ENCODE data around the gene TSPAN14.

TSPAN14 gene

DNA sequence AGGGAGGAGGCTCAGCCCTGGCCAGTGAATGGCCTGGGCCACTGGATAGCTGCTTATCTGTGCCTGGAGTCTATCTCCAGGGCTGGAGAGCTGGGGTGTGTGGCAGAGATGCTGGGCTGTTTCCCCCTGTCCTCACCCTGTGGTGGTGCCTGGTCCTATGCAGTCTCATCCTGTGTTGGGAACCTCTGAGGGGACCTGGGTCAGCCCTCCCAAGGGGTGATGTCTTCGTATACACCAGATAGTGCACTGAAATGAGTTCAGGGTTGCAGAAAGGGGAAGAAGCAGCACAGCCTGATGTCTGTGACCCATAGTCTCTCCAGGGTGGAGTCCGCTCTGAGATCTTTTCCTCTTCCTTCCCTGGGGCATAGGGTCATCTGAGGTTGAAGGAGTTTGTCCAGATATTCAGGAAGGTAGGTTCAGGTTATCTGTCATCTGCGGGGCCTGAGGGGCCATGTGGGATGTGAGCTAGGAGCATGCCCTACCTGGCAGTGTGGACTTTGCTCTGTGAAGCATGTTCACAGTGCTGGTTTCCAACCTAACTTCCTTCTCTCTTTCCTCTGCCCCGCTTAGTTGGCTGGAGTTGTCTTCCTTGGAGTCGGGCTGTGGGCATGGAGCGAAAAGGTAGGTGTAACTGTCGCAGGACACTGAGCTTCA lies 50.2 kb downstream of the TSPAN14 start:
- DNase-seq: no peak
- H3K4me1 ChIP-seq (ENCODE audit: control insufficient read depth, insufficient read depth, low read length, poor library complexity, severe bottlenecking): peaks cover 62% of the 10 kb centered on the region
- H3K4me3 ChIP-seq (ENCODE audit: insufficient read depth, low read depth, low read length, poor library complexity, severe bottlenecking): no peak overlapping the region
- H3K36me3 ChIP-seq (ENCODE audit: control insufficient read depth, insufficient read depth, low read length): peaks cover 36% of the 10 kb centered on the region
- no peaks in the 10 kb centered on the region for H3K9me3 ChIP-seq (ENCODE audit: control insufficient read depth, low read length)
- peak overlapping the region; percentile 73 for H3K27ac ChIP-seq (ENCODE audit: insufficient read depth, low read length, poor library complexity, severe bottlenecking)
- no peaks in the 10 kb centered on the region for H3K27me3 ChIP-seq (replicated peaks; ENCODE audit: control insufficient read depth, insufficient read depth, low read length, poor library complexity, severe bottlenecking)

DNA sequence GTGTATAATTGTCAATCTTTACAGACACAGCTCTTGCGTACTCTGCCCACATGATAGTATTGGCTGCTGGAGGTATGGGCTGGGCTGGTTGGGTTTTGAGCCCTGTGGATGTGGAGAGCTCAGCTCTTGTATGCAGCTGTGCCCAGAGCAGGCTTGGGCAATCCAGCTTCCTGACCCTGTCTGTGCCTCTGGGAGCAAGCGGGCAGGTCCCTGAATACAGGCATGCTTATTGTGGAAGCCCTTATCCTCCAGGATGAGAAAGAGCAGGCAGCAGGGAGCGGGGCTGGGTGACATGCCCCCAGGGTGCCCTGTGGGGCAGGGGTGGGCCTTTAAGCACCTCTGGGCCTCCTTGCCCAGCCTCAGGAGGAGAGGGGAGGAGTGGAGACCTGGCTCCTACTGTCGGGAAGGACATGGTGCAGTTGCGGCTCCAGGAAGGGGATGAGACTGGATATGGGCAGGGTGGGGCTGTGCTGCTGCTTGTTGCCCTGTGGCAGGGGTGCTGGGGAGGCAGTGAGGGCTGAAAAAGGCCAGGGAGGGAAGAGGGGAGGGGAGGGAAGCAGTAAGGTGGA lies 50.9 kb downstream of the TSPAN14 start:
- Histone ChIP-seq H3K36me3 (ENCODE audit: control insufficient read depth, insufficient read depth, low read length) (peaks cover 43% of the 10 kb centered on the region), H3K27ac (ENCODE audit: insufficient read depth, low read length, poor library complexity, severe bottlenecking) (peak overlapping the region; percentile 62), H3K4me1 (ENCODE audit: control insufficient read depth, insufficient read depth, low read length, poor library complexity, severe bottlenecking) (peaks cover 55% of the 10 kb centered on the region), H3K27me3 (replicated peaks; ENCODE audit: control insufficient read depth, insufficient read depth, low read length, poor library complexity, severe bottlenecking) (no peaks in the 10 kb centered on the region), H3K4me3 (ENCODE audit: insufficient read depth, low read depth, low read length, poor library complexity, severe bottlenecking) (no peak overlapping the region), H3K9me3 (ENCODE audit: control insufficient read depth, low read length) (no peaks in the 10 kb centered on the region)
- no peak for DNase-seq

DNA sequence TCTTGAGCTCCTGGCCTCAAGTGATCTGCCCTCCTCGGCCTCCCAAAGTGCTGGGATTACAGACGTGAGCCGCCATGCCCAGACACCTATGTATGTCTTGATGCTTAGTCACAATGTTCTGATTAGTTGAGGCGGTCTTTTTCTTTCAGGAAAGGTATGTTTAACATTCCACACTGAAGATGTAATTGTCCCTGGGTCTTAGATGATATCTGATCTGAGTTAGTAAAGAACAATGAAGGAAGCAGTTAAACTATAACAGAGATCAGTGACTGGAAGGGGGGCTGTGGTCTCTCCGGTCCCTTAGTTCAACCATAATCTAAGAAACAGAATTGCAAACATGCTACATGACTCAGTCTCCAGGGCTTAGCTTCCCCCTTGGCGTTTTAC lies 52.1 kb downstream of the TSPAN14 start:
- Histone ChIP-seq H3K4me1 (ENCODE audit: control insufficient read depth, insufficient read depth, low read length, poor library complexity, severe bottlenecking) (peaks cover 48% of the 10 kb centered on the region), H3K36me3 (ENCODE audit: control insufficient read depth, insufficient read depth, low read length) (peaks cover 50% of the 10 kb centered on the region)

DNA sequence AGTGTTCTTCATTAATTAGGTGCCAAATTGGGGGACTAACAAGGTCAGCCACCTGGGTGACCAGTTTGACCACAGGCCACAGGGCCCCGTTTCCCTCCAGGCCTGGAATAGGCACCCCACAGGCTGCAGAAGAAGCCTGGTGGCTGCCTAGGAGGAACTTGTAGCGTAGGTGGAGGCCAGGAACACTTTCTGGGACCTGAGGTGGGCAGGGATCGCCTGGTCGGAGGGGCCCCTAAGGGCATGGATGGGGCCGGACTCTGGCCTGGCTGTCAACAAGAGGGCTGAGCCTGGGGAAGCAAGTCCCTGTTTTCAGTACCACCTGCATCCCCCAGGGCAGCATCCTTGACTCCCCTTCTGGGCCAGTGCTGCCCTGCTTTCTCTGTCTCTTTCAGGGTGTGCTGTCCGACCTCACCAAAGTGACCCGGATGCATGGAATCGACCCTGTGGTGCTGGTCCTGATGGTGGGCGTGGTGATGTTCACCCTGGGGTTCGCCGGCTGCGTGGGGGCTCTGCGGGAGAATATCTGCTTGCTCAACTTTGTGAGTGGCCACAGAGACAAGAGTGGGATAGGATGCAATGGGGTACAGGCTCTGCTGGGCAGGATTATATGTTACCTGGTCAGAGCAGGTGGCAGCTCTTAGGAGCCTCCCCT lies 52.9 kb downstream of the TSPAN14 start:
- H3K27ac ChIP-seq (ENCODE audit: insufficient read depth, low read length, poor library complexity, severe bottlenecking): no peak overlapping the region
- no peak for DNase-seq
- H3K27me3 ChIP-seq (replicated peaks; ENCODE audit: control insufficient read depth, insufficient read depth, low read length, poor library complexity, severe bottlenecking): no peaks in the 10 kb centered on the region
- H3K36me3 ChIP-seq (ENCODE audit: control insufficient read depth, insufficient read depth, low read length): peaks cover 57% of the 10 kb centered on the region
- H3K4me1 ChIP-seq (ENCODE audit: control insufficient read depth, insufficient read depth, low read length, poor library complexity, severe bottlenecking): peaks cover 42% of the 10 kb centered on the region
- H3K4me3 ChIP-seq (ENCODE audit: insufficient read depth, low read depth, low read length, poor library complexity, severe bottlenecking): no peak overlapping the region
- no peaks in the 10 kb centered on the region for H3K9me3 ChIP-seq (ENCODE audit: control insufficient read depth, low read length)

More for the DNA sequence above, 52.1 kb downstream of the TSPAN14 start:
- Histone ChIP-seq H3K4me3 (ENCODE audit: insufficient read depth, low read depth, low read length, poor library complexity, severe bottlenecking) (no peak overlapping the region), H3K9me3 (ENCODE audit: control insufficient read depth, low read length) (no peaks in the 10 kb centered on the region), H3K27ac (ENCODE audit: insufficient read depth, low read length, poor library complexity, severe bottlenecking) (no peak overlapping the region), H3K27me3 (replicated peaks; ENCODE audit: control insufficient read depth, insufficient read depth, low read length, poor library complexity, severe bottlenecking) (no peaks in the 10 kb centered on the region)
- no peak for DNase-seq

DNA sequence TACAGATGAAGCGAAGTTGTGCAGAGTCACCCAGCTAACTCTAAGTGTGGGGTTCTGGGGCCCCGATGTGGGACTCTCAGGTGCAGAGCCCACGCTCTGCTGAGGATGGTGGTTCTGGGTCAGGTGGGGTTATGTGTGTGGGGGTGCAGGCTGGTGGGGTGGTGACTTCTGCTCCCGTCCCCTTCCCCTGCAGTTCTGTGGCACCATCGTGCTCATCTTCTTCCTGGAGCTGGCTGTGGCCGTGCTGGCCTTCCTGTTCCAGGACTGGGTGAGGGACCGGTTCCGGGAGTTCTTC lies 54.9 kb downstream of the TSPAN14 start:
- H3K27me3 ChIP-seq (replicated peaks; ENCODE audit: control insufficient read depth, insufficient read depth, low read length, poor library complexity, severe bottlenecking): no peaks in the 10 kb centered on the region
- H3K4me3 ChIP-seq (ENCODE audit: insufficient read depth, low read depth, low read length, poor library complexity, severe bottlenecking): no peak overlapping the region
- H3K4me1 ChIP-seq (ENCODE audit: control insufficient read depth, insufficient read depth, low read length, poor library complexity, severe bottlenecking): peaks cover 22% of the 10 kb centered on the region
- H3K9me3 ChIP-seq (ENCODE audit: control insufficient read depth, low read length): no peaks in the 10 kb centered on the region
- peaks cover 73% of the 10 kb centered on the region for H3K36me3 ChIP-seq (ENCODE audit: control insufficient read depth, insufficient read depth, low read length)
- DNase-seq: no peak
- H3K27ac ChIP-seq (ENCODE audit: insufficient read depth, low read length, poor library complexity, severe bottlenecking): no peak overlapping the region

DNA sequence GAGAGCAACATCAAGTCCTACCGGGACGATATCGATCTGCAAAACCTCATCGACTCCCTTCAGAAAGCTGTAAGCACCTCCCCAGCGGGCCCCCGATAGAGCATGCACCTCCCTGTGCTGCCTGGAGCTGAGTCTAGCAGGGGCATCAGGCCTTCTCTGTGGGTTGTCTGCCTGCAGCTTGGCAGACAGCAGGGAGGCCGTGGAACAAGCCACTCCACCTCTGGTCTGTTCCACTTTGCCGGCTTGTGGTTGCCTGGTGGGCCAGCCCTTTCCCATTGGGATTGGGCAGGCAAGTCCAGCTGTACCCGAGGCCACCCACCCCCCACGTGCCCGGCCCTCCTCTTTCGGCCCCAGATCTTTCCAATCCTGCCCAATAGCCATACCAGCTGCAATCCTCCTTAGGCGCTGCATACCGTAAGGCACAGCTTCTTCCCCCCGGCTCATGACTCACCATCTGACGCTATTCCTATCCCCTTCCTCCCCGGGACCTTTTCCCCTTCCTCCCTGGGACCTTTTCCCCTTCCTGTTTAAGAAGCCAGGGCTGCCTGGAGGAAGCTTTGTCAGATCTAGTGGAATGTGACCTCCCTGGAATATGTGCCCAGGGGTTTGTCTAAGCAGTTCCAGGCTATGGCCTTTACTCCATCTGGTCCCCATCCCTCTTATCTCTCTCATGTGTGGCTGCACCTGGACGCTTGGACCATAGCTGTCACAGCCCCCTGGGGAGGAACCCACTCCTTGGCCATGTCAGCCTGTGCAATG lies 55.5 kb downstream of the TSPAN14 start:
- Histone ChIP-seq H3K27me3 (replicated peaks; ENCODE audit: control insufficient read depth, insufficient read depth, low read length, poor library complexity, severe bottlenecking) (no peaks in the 10 kb centered on the region), H3K4me1 (ENCODE audit: control insufficient read depth, insufficient read depth, low read length, poor library complexity, severe bottlenecking) (peaks cover 16% of the 10 kb centered on the region), H3K36me3 (ENCODE audit: control insufficient read depth, insufficient read depth, low read length) (peaks cover 76% of the 10 kb centered on the region), H3K27ac (ENCODE audit: insufficient read depth, low read length, poor library complexity, severe bottlenecking) (no peak overlapping the region), H3K9me3 (ENCODE audit: control insufficient read depth, low read length) (no peaks in the 10 kb centered on the region), H3K4me3 (ENCODE audit: insufficient read depth, low read depth, low read length, poor library complexity, severe bottlenecking) (no peak overlapping the region)
- no peak for DNase-seq

DNA sequence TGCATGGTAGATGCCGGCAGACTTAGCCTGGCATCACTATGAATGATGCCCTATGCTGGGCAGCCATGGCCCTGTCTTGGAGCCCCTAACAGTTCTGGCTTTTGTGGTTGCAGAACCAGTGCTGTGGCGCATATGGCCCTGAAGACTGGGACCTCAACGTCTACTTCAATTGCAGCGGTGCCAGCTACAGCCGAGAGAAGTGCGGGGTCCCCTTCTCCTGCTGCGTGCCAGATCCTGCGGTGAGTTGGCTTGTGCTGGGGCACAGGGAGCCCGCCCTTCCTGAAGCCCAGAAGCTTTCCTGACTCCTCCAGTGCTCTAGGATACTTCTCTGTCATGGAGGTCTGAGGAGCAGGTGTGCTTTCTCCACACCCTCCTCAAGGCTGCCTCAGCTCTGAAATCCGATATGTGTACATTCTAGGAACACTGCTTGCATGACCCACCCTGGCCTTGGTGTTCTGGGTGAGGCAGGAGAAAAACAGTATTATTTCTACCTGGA lies 58.0 kb downstream of the TSPAN14 start:
- peaks cover 4% of the 10 kb centered on the region for H3K4me1 ChIP-seq (ENCODE audit: control insufficient read depth, insufficient read depth, low read length, poor library complexity, severe bottlenecking)
- H3K27ac ChIP-seq (ENCODE audit: insufficient read depth, low read length, poor library complexity, severe bottlenecking): peak overlapping the region; percentile 34

DNA sequence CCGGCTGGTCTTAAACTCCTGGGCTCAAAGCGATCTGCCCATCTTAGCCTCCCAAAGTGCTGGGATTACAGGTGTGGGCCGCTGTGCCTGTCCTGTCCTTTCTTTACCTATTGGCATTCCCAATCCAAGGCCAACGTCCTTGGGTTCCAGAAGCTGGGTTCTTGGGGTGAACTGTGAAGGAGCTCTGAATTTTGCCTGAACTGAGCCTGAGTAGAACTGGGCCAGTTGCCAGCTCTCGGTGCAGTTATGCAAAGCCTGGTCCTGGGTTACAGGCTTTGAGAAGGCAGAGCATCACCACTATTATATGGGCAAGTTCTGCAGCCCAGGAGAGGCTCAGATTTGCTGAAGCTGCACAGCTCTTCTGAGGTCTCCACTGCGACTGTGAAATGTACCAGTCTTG lies 59.0 kb downstream of the TSPAN14 start:
- H3K9me3 ChIP-seq (ENCODE audit: control insufficient read depth, low read length): no peaks in the 10 kb centered on the region
- no peak overlapping the region for H3K27ac ChIP-seq (ENCODE audit: insufficient read depth, low read length, poor library complexity, severe bottlenecking)
- H3K27me3 ChIP-seq (replicated peaks; ENCODE audit: control insufficient read depth, insufficient read depth, low read length, poor library complexity, severe bottlenecking): no peaks in the 10 kb centered on the region
- H3K4me1 ChIP-seq (ENCODE audit: control insufficient read depth, insufficient read depth, low read length, poor library complexity, severe bottlenecking): peaks cover 4% of the 10 kb centered on the region
- no peak overlapping the region for H3K4me3 ChIP-seq (ENCODE audit: insufficient read depth, low read depth, low read length, poor library complexity, severe bottlenecking)
- peaks cover 94% of the 10 kb centered on the region for H3K36me3 ChIP-seq (ENCODE audit: control insufficient read depth, insufficient read depth, low read length)
- no peak for DNase-seq

More for the DNA sequence above, 58.0 kb downstream of the TSPAN14 start:
- peaks cover 91% of the 10 kb centered on the region for H3K36me3 ChIP-seq (ENCODE audit: control insufficient read depth, insufficient read depth, low read length)
- no peak for DNase-seq
- H3K27me3 ChIP-seq (replicated peaks; ENCODE audit: control insufficient read depth, insufficient read depth, low read length, poor library complexity, severe bottlenecking): no peaks in the 10 kb centered on the region
- H3K4me3 ChIP-seq (ENCODE audit: insufficient read depth, low read depth, low read length, poor library complexity, severe bottlenecking): no peak overlapping the region
- H3K9me3 ChIP-seq (ENCODE audit: control insufficient read depth, low read length): no peaks in the 10 kb centered on the region

DNA sequence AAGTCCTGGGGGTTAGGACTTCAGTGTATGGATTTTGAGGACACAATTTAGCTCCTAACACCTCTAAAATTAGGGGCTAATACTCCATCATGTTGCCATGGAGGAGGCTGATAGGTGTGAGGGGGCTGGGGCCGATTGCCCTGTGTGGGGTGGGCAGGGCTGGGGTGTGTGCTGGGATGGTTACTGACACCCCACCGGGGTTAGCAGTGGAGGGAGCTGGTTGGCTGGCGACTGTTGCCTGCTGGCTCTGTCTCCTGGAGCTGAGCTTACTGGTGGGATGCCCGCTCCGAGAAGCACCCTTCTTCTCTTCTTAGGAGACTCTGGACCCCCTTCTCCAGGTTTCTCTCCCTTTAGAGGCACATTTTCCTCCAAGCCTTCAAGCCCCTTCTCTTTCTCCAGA lies 61.4 kb downstream of the TSPAN14 start:
- Histone ChIP-seq H3K36me3 (ENCODE audit: control insufficient read depth, insufficient read depth, low read length) (peaks cover 96% of the 10 kb centered on the region), H3K4me3 (ENCODE audit: insufficient read depth, low read depth, low read length, poor library complexity, severe bottlenecking) (no peak overlapping the region), H3K4me1 (ENCODE audit: control insufficient read depth, insufficient read depth, low read length, poor library complexity, severe bottlenecking) (peaks cover 4% of the 10 kb centered on the region), H3K9me3 (ENCODE audit: control insufficient read depth, low read length) (no peaks in the 10 kb centered on the region), H3K27me3 (replicated peaks; ENCODE audit: control insufficient read depth, insufficient read depth, low read length, poor library complexity, severe bottlenecking) (no peaks in the 10 kb centered on the region), H3K27ac (ENCODE audit: insufficient read depth, low read length, poor library complexity, severe bottlenecking) (peak overlapping the region; percentile 14)
- no peak for DNase-seq

DNA sequence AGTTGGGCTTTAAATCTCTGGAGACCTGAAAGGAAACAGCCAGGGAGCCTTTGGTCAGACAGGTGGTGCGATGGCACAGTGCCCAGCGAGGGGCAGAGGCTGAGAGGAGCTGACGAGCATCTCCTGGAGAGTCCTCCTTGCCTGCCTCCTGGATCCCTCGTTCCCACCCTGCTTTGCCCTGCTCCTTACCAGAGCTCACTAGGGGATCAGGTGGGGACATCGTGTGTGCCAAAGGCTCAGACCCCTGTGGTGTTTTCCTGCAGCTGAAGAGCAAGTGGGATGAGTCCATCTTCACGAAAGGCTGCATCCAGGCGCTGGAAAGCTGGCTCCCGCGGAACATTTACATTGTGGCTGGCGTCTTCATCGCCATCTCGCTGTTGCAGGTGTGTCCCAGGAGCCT lies 61.8 kb downstream of the TSPAN14 start:
- DNase-seq: no peak
- Histone ChIP-seq H3K36me3 (ENCODE audit: control insufficient read depth, insufficient read depth, low read length) (peaks cover 99% of the 10 kb centered on the region), H3K9me3 (ENCODE audit: control insufficient read depth, low read length) (no peaks in the 10 kb centered on the region), H3K4me1 (ENCODE audit: control insufficient read depth, insufficient read depth, low read length, poor library complexity, severe bottlenecking) (peaks cover 4% of the 10 kb centered on the region), H3K27me3 (replicated peaks; ENCODE audit: control insufficient read depth, insufficient read depth, low read length, poor library complexity, severe bottlenecking) (no peaks in the 10 kb centered on the region), H3K4me3 (ENCODE audit: insufficient read depth, low read depth, low read length, poor library complexity, severe bottlenecking) (no peak overlapping the region), H3K27ac (ENCODE audit: insufficient read depth, low read length, poor library complexity, severe bottlenecking) (no peak overlapping the region)
